OCI-LY7 (cell line): ENCODE results near the gene QDPR. TPM values are rescaled to one million over a fixed set of nuclear protein-coding genes. Genes with fewer than 3 reads are reported as not detected.

Source experiments
- BruUV-seq: library from RNA; stranded (reverse); fragments of 400-500 nt; replicated peaks from 2 replicates; lab custom pipeline; 2021; lab: Mats Ljungman, UMichigan
- CTCF ChIA-PET: fragments of 300-600 bp; sonication (Branson Sonifier 250); formaldehyde crosslinking; loops from one replicate; lab custom pipeline; 2022; ENCODE audit warnings: antibody characterized with exemption; ENCODE audit not compliant: unreplicated experiment; lab: Charles Lee
- POLR2A ChIA-PET: fragments of 300-600 bp; sonication (Branson Sonifier 250); formaldehyde crosslinking; loops from one replicate; lab custom pipeline; 2022; ENCODE audit warnings: antibody characterized with exemption; lab: Charles Lee
- DNase-seq: peaks from one replicate; pipeline ENCODE4 v3.0.0-alpha.2; 2015; ENCODE audit warnings: low spot score
- H2AFZ ChIP-seq: fragments of 200-600 bp; sonication (generic), shearing (Covaris generic); 2 replicates; pipeline ENCODE4 v1.6.1; 2014; ENCODE audit warnings: mild to moderate bottlenecking, antibody characterized with exemption, low read length, moderate library complexity
- H3K27ac ChIP-seq: fragments of 200-600 bp; sonication (generic); 2 replicates; pipeline ENCODE4 v1.5.1; 2014; ENCODE audit warnings: mixed run types, low read depth, mild to moderate bottlenecking, moderate library complexity, low read length, inconsistent platforms; ENCODE audit not compliant: poor library complexity, severe bottlenecking
- H3K36me3 ChIP-seq: fragments of 200-600 bp; sonication (generic); 2 replicates; pipeline ENCODE4 v1.6.1; 2014; ENCODE audit warnings: mild to moderate bottlenecking, antibody characterized with exemption, low read length, moderate library complexity, mixed read lengths; ENCODE audit not compliant: insufficient read depth
- H3K4me1 ChIP-seq: fragments of 200-600 bp; sonication (generic); 2 replicates; pipeline ENCODE4 v1.5.1; 2014; ENCODE audit warnings: mild to moderate bottlenecking, low read length; ENCODE audit not compliant: insufficient read depth, poor library complexity, severe bottlenecking
- H3K4me2 ChIP-seq: fragments of 200-600 bp; sonication (generic); 2 replicates; pipeline ENCODE4 v1.6.1; 2014; ENCODE audit warnings: mild to moderate bottlenecking, low read length
- H3K4me3 ChIP-seq: fragments of 200-600 bp; sonication (generic); 2 replicates; pipeline ENCODE4 v1.5.1; 2014; ENCODE audit warnings: mild to moderate bottlenecking, low read depth, low read length; ENCODE audit not compliant: poor library complexity, severe bottlenecking
- H3K79me2 ChIP-seq: fragments of 200-600 bp; sonication (generic); 2 replicates; pipeline ENCODE4 v1.6.1; 2016; ENCODE audit warnings: low read depth, mild to moderate bottlenecking, low read length, moderate library complexity, mixed read lengths; ENCODE audit not compliant: insufficient read depth
- H3K9me2 ChIP-seq: fragments of 200-600 bp; sonication (generic); 2 replicates; pipeline ENCODE4 v1.6.1; 2016; ENCODE audit warnings: mild to moderate bottlenecking, low read length, mixed read lengths; ENCODE audit not compliant: insufficient read depth
- H3K9me3 ChIP-seq: fragments of 200-600 bp; sonication (generic); 2 replicates; pipeline ENCODE4 v1.6.1; 2014; ENCODE audit warnings: mild to moderate bottlenecking, mixed run types, low read length, mixed read lengths
- H4K20me1 ChIP-seq: fragments of 200-600 bp; sonication (generic); 2 replicates; pipeline ENCODE4 v1.6.1; 2014; ENCODE audit warnings: mild to moderate bottlenecking, antibody characterized with exemption, low read length, moderate library complexity, mixed read lengths; ENCODE audit not compliant: insufficient read depth
- EZH2phosphoT487 ChIP-seq: fragments of 200-600 bp; sonication (generic); IDR thresholded peaks from 2 replicates; pipeline ENCODE4 v1.6.1; 2018; ENCODE audit warnings: low read depth, borderline replicate concordance, mild to moderate bottlenecking, mixed run types, antibody characterized with exemption, low read length, moderate library complexity, mixed read lengths
- intact Hi-C: fragments of 100-400 bp; cut with micrococcal nuclease; formaldehyde crosslinking; loops from one replicate; pipeline ENCODE4 v1.10.0; 2022; ENCODE audit not compliant: unreplicated experiment
- total RNA-seq, 2 experiments: library from RNA; depleted of rRNA in 1 of 2; stranded (reverse); fragments of >200 nt in 1 of 2; shearing (Covaris generic) in 1 of 2; gene quantifications; 2 replicates each; pipeline ENCODE4 v1.2.3, GENCODE V29; 2014 to 2022
- TF ChIP-seq, protein P1 (sequence below): fragments of 200-600 bp; sonication (generic); conservative IDR thresholded peaks from 2 replicates; pipeline ENCODE4 v1.5.1; 2014; ENCODE audit warnings: mild to moderate bottlenecking, antibody characterized with exemption, low read length, moderate library complexity, mixed read lengths

The QDPR gene
- total RNA-seq, 2 experiments from 2014 or later = 2.5 to 2.9 TPM

DNA sequence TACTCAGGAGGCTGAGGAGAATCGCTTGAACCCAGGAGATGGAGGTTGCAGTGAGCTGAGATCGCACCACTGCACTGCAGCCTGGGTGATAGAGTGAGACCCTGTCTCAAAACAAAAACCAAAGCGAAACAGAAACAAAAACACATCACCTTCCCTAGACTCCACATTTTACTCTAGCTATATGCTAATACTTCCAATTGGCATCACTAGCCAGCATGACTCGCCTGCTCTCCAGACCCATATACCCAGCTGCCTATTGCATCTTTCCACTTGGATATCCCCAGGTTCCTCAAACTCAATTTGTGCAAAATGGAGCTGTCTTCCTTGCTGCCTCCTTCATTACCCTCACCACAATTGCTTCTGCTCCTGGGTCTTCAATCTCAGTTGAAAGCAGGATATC lies 42.7 kb upstream of the QDPR start:
- no peaks in the 10 kb centered on the region for H4K20me1 ChIP-seq
- no peaks in the 10 kb centered on the region for H3K9me3 ChIP-seq
- no peak overlapping the region for H3K27ac ChIP-seq
- no peak overlapping the region for H2AFZ ChIP-seq
- no peak overlapping the region for H3K4me2 ChIP-seq
- no peak for TF ChIP-seq EZH2phosphoT487
- TF ChIP-seq, protein P1, sequence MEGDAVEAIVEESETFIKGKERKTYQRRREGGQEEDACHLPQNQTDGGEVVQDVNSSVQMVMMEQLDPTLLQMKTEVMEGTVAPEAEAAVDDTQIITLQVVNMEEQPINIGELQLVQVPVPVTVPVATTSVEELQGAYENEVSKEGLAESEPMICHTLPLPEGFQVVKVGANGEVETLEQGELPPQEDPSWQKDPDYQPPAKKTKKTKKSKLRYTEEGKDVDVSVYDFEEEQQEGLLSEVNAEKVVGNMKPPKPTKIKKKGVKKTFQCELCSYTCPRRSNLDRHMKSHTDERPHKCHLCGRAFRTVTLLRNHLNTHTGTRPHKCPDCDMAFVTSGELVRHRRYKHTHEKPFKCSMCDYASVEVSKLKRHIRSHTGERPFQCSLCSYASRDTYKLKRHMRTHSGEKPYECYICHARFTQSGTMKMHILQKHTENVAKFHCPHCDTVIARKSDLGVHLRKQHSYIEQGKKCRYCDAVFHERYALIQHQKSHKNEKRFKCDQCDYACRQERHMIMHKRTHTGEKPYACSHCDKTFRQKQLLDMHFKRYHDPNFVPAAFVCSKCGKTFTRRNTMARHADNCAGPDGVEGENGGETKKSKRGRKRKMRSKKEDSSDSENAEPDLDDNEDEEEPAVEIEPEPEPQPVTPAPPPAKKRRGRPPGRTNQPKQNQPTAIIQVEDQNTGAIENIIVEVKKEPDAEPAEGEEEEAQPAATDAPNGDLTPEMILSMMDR = no peak
- intact Hi-C loops = loop anchor here (5.0 kb wide), 1 partner anchor 1038 kb away; no protein-coding TSS in a partner anchor
- no peak overlapping the region for H3K4me3 ChIP-seq
- POLR2A ChIA-PET = interaction anchor here (0.8 to 1.1 kb wide), 2 partner anchors 86 to 103 kb away, joined by 3 read pairs; no protein-coding TSS in a partner anchor
- DNase-seq = no peak
- no peaks in the 10 kb centered on the region for H3K79me2 ChIP-seq
- H3K9me2 ChIP-seq = no peaks in the 10 kb centered on the region
- CTCF ChIA-PET = interaction anchor here (1.0 kb wide), 1 partner anchor 19 kb away, joined by 3 read pairs; no protein-coding TSS in a partner anchor
- no TSS peak for BruUV-seq
- no peaks in the 10 kb centered on the region for H3K4me1 ChIP-seq
- no peaks in the 10 kb centered on the region for H3K36me3 ChIP-seq

DNA sequence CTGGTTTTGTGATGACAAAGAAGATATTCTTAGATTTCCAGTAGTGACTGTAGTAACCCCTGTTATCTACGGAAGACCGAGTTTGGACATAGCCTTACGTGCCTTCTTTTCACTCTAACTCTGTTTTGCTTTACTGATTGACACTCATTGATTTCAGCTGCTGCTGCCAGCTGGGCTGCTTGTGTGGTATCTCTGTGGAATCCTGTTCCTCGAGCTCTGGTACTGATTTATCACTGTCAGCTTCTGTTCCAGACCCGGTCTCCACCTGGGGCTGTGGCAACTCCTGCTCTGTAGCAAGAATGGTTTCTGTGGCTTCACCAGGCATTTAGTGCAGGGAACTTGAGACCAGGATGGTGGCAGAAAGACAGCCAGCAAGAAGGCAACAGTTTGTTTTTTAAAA lies 40.5 kb upstream of the QDPR start:
- intact Hi-C loops = loop anchor here (5.0 kb wide), 1 partner anchor 1040 kb away; no protein-coding TSS in a partner anchor
- Histone ChIP-seq H4K20me1 (no peaks in the 10 kb centered on the region), H3K9me2 (no peaks in the 10 kb centered on the region), H3K79me2 (no peaks in the 10 kb centered on the region), H3K4me3 (no peak overlapping the region), H2AFZ (no peak overlapping the region), H3K9me3 (no peaks in the 10 kb centered on the region), H3K4me1 (no peaks in the 10 kb centered on the region), H3K4me2 (no peak overlapping the region), H3K27ac (no peak overlapping the region), H3K36me3 (no peaks in the 10 kb centered on the region)
- no peak for DNase-seq
- BruUV-seq = no TSS peak
- no peak for TF ChIP-seq EZH2phosphoT487
- TF ChIP-seq, protein P1 = no peak
- ChIA-PET POLR2A (interaction anchor here (1.7 kb wide), 1 partner anchor 14 kb away, joined by 4 read pairs; no protein-coding TSS in a partner anchor), CTCF (no interaction called here)

DNA sequence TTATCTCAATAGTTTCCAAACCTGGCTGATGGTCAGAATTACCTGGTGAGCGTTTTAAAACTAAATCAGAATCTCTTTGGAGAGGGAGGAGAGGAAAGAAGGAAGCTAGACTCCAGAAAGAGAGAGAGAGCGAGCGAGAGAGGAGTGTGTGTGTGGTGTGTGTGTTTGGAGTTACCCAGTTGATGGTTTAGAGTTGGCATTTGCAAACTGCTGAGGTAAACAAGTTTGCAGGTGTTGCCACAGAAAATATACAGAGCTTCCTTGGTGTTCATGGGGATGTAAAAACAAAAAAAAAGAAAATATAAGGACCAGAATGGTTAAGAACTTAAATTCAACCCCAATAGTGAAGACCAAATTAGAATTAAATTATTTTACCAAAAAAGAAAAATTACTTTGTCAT lies 38.7 kb upstream of the QDPR start:
- no peak for DNase-seq
- CTCF ChIA-PET = no interaction called here
- Histone ChIP-seq H3K27ac (no peak overlapping the region), H3K4me3 (no peak overlapping the region), H3K79me2 (no peaks in the 10 kb centered on the region), H3K4me1 (no peaks in the 10 kb centered on the region), H4K20me1 (no peaks in the 10 kb centered on the region), H3K36me3 (no peaks in the 10 kb centered on the region), H3K9me3 (no peaks in the 10 kb centered on the region), H3K9me2 (no peaks in the 10 kb centered on the region), H2AFZ (no peak overlapping the region), H3K4me2 (no peak overlapping the region)
- TF ChIP-seq, protein P1 = no peak
- TF ChIP-seq EZH2phosphoT487 = no peak
- intact Hi-C loops = loop anchor here (5.0 kb wide), 1 partner anchor 1042 kb away; no protein-coding TSS in a partner anchor
- no TSS peak for BruUV-seq
- POLR2A ChIA-PET = interaction anchor here (1.1 kb wide), 1 partner anchor 64 kb away, joined by 3 read pairs; the partner anchor contains the start of gene MED28
